ENCODE results near the gene LIPI.
"Not testable (repeated sequence)": the region's sequence is repeated elsewhere in the genome, so short reads cannot be mapped to it uniquely, and the experiment has no call there.

The LIPI gene

GRCh38 chr21:14074177-14074576, 136.6 kb downstream of the LIPI start:
- DNase-seq (ENCODE audit: low read depth in 2 of 2): no peak

- DNase-seq (ENCODE audit: low read depth in 2 of 2): no peak
Observed at GRCh38 chr21:14073615-14074014, 137.1 kb downstream of the LIPI start.

DNA sequence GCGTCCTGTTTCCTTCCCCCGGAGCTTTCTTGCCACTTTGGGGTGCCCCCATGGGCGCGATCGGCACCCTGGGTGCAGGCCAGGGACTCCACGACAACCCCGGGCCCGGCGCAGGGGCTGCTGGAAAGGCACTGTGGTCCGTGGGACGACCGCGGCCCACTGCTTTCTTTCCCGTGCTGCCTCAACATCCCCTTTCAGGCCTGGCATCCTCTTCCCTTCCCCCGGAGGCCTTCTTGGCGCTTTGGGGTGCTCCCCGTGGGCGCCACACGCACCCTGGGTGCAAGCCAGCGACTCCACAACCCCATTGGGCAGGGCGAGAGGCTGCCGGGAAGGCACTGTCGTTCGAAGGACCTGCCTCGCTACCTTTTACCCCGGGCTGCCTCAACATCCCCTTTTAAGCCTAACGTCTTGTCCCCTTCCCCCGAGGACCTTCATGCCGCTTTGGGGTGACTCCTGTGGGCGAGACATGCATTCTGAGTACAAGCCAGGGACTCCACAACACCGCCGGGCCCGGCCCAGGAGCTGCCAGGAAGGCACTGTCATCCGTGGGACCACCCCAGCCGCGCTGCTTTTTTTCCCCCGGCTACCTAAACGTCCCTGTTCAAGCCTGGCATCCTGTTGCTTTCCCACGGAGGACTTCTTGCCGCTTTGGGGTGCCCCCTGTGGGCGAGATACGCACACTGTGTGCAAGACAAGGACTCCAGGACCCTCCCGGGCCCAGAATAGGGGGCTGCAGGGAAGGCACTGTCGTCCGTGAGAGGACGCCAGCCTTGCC, 137.8 kb downstream of the LIPI start:
- DNase-seq (ENCODE audit: low read depth in 2 of 2): no peak

DNA sequence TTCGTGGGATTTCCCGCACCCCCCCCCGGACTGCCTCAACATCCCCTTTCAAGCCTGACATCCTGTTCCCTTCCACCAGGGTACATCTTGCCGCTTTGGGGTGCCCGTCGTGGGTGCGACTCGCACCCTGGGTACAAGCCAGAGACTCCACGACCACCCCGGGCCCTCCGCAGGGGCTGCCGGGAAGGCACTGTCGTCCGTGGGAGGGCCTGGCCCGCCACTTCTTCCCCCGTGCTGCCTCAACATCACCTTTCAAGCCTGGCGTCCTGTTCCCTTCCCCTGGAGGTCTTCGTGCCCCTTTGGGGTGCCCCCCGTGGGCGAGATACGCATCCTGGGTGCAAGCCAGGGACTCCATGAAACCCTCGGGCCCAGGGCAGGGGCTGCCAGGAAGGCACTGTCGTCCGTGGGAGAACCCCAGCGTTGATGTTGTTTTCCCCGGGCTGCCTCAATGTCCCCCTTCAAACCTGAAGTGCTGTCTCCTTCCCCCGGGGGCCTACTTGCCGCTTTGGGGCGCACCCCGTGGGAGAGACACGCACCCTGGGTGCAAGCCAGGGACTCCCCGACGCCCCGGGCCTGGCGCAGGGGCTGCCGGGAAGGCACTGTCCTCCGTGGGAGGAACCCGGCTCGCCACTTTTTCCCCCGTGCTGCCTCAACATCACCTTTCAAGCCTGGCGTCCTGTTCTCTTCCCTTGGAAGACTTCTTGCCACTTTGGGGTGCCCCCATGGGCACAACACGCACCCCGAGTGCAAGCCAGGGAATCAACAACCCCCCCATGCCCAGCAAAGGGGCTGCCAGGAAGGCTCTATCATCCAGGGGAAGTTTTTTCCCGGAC, 138.6 kb downstream of the LIPI start:
- no peak for DNase-seq (ENCODE audit: low read depth in 2 of 2)

DNA sequence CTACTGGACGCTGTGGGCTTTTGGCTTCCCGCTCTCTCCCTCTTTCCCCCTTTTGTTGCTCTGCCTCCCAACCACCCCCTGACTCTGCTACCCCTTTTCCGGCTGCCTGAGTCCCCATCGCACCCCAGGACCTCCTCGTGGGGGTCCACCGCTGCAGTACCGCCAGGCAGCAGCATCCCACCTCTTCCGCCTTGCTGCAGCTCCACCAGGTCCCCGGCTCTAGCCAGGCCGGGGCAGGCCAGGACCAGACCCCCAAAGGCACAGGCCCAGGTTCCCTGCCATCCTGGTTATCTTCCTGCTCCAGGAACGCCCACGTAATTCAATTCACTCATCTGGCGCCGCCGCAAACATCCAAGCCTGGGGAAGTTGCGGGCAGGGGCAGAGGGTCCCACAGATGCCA, 139.8 kb downstream of the LIPI start:
- DNase-seq (ENCODE audit: low read depth in 2 of 2): no peak

GRCh38 chr21:14070049-14070893, 140.5 kb downstream of the LIPI start:
- no peak for DNase-seq (ENCODE audit: low read depth in 2 of 2)

DNA sequence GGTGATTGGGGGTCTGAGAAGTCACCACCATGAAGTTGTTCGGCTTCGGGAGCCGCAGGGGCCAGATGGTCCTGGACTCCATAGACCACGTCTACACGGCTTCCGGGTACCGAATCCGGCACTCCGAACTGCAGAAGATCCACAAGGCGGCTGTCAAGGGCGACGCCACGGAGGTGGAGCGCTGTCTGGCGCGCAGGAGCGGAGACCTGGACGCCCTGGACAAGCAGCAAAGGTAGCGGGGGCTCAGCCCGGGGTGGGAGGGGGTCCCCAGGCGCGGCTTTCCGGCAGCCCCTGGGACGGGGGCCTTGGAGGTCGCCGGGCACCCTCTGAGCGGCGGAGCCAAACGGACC, 146.5 kb downstream of the LIPI start:
- DNase-seq (ENCODE audit: low read depth in 2 of 2): no peak

- not testable (repeated sequence) for DNase-seq (ENCODE audit: low read depth in 2 of 2)
Observed at GRCh38 chr21:14063620-14064295, 147.0 kb downstream of the LIPI start.

DNA sequence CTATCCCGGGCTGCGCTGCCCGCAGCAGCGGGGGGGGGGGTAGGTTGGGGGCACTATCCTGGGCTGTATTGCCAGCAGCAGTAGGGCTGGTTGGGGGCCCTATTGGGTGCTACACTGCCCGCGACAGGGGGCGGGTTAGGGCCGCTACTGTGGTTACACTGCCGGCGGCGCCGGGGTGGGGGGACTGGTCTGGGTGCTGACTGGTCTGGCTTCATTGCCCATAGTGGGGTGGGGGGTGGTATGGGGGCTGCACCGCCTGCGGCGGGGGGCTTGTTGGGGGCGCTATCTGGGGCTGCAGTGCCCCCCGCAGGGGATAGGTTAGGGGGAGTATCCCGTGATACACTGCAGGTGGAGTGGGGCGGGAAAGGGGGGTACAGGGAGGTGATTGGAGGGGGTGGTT, 148.1 kb downstream of the LIPI start:
- not testable (repeated sequence) for DNase-seq (ENCODE audit: low read depth in 2 of 2)

DNA sequence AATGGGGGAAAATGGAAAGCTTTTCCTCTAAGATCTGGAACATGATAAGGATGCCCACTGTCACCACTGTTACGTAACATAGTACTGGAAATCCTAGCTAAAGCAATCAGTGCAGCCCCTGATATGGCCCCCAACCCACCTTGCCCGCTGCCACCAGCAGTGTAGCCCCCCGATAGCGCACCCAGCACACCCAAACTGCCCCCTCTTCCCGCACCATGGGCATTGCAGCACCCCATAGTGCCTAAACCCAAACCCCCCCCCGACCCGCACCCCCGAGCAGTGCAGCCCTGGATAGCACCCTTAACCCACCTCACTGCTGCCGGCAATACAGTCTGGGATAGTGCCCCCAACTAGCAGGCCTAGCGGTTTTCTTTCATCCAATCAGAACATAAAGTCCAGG, 148.9 kb downstream of the LIPI start:
- not testable (repeated sequence) for DNase-seq (ENCODE audit: low read depth in 2 of 2)

DNA sequence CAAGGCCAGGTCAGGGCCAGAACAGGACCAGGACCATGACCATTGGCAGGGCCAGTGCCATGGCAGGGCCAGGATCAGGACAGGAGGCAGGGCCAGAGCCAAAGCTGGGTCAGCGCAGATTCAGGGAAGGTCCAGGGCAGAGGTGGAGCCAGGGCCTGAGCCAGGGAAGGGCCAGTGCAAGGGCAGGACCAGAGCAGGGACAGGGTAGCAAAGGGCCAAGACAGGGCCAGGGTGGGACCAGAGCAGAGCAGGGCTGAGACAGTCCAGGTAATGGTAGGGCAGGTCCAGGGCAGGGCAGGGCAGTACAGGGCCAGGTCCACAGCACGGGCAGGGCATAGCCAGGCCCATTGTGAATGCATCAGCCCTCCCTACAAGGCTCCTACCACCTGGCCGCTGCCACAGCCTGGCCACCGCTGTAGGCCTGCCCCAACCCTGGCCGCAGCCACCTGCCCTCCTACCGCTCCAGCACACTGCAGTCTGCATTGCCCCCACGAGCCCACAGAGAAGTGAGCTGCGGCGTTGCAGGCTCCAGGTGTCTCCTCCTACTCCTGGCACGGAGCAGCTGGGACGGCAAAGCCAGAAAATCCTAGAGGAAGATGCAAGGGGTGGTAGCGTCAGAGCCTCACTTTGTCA, 151.6 kb downstream of the LIPI start:
- DNase-seq (ENCODE audit: low read depth in 2 of 2): not testable (repeated sequence)

Data from stimulated activated CD8-positive, alpha-beta memory T cell treated with anti-CD3 and anti-CD28 coated beads, Interleukin-15, amount 100 ng/mL, for 48 hours (primary cell).